ENCODE data around the gene DYNC1I1.
A peak's percentile ranks its signal among the peaks of the same experiment; 100 is the strongest.

Gene DYNC1I1

GRCh38 chr7:96033009-96033598 lies 260.8 kb downstream of the DYNC1I1 start:
- no peak for DNase-seq

DNA sequence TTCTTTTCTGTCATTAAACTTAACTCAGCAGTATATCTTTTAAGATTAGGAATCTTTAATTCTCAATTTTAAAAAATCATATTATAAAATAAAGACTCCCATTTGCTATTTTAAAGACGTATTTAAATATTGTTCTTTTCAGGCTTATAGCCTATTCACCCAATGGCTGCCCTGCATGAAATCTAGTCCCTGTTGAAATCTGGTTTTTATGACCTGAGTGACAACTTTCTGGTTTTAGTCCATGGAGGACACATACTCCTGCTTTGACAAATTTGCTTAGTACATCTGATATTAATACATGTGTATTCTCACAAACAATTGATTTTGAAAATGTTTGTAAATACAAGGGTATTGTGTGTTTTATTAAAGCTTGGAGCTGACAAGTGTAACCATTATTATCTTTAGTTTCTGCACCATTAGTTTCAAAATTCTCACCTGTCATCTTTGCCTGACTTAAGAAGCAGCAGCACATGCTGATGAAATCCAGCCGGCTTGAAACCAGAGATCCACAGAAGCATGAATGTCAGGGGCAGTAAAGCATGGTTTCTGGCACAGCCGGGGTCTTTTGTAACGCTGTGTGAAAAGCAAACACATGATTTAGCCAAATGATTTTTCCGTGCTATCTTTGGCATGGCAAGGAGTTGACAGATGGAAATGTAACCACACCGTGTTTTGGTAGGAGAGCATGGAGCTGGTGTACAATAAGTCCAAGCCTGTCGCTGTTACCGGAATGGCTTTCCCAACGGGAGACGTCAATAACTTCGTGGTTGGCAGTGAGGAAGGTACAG lies 262.8 kb downstream of the DYNC1I1 start:
- DNase-seq, result no peak

DNA sequence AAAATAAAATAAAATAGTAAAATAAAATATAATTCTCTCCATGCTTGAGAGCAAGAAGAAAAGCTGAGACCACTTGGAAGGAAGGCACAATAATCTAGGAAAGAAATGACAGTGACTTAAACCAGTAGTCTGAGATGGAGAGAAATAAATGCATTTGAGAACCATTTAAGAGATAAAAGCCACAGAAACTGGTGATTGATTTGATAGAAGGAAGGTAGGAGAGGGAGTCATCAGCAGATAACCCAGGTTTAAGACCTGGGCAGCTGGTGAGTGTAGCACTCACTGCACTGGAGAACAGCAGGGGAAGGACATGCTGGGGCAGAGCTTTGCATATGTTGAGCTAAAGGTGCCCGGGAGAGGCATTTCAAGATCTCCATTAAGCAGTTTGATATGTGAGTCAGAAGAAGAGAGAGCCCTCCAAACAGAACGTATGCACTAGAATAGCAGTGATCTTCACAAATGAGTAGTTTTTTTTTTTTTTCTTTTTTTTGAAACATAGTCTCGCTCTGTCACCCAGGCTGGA lies 268.0 kb downstream of the DYNC1I1 start:
- no peak for DNase-seq

DNA sequence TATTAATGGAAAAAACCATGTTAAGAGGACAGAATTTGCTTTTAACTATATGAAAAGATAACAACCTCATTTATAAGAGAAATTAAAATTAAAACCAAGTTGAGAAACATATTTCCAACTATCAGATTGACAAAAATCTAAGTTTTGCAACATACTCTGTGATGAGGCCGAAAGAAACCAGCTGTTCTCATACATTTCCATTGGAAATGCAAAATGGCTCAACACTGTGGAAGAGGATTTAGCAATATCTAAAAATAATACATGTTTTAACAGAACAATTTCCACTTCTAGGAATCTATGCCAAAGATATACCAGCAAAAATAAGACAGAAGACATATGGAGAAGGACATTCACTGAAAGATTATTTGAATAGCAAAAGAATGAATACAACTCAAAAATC lies 268.8 kb downstream of the DYNC1I1 start:
- no peak for DNase-seq

GRCh38 chr7:96045181-96045580 lies 272.8 kb downstream of the DYNC1I1 start:
- DNase-seq, result no peak

DNA sequence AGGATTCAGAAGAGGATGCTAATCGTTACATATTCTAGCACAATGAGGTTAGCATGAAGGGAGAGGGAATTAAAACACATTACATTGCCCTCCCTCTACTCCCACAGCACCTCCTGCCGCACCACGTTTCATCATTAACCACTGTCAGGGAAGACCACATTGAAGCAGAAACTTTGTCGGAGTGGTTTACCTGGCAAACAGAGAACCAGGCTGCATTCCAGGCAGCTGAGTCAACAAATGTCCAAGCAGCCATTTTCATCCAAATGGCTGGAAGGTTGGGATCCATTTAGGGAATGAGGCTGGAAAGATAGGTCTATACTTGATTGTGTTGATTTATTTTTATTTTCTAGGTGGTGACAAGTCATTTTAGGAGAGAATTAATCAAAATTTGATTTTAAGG lies 273.6 kb downstream of the DYNC1I1 start:
- DNase-seq, result no peak

DNA sequence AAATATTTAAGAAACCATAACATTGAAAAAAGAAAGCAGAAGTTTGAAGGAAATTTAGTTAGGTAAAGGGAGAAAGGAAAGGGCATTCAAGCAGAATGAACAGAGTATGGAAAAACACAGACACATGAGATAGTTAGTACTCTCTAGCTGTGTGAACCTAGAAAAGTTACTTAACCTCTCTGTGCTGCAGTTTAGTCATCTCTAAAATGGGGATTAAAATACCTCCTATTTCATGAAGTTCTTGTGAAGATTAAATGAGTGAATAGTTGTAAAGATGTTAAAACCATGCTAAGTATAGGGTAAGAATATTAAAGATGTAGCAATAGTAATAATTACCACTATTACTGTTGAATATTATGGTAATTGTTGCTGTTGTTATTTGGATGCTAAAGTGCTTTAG lies 279.9 kb downstream of the DYNC1I1 start:
- DNase-seq, result no peak

GRCh38 chr7:96052860-96053470 lies 280.6 kb downstream of the DYNC1I1 start:
- DNase-seq, result no peak

DNA sequence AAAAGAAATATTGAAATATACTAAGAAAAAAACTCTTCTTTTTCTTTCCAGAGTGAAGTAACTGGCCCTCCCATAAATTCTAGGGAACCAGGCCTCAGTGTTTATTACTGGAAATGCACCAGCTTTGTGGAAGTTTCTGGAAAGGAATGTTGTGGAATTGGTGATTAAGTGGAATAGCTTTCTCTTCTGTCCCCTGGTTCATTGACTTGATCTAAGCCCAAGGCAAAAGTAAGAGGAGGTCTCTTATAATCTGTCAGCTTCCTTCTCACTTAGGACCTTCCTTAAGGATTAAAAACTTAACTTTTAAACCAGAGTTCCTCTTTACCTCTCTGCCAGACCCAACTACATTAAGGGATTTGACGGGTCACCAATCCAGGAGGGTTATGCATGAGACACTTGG lies 283.4 kb downstream of the DYNC1I1 start:
- no peak for DNase-seq

DNA sequence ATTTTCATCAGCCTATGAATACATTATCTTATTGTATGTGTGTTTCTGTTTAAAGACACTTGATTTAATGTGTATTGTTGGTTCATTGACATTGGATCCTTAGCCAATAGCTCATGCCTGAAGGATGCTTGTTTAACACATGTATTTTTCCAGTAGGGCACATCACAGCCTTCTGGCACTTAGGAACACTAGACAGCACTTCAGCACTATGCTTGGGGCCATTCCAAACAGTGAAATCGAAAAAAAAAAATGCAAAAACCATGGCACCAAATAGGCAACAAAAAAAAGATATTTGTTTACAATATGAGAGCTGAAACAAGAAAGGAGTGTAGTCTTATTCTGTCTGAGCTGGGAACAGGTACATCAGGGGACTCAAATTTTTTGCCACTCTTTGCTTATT lies 286.7 kb downstream of the DYNC1I1 start:
- no peak for DNase-seq

GRCh38 chr7:96061009-96061408 lies 288.7 kb downstream of the DYNC1I1 start:
- DNase-seq, result no peak

GRCh38 chr7:96061844-96062243 lies 289.5 kb downstream of the DYNC1I1 start:
- no peak for DNase-seq

- DNase-seq, result peak; percentile 13
These were observed 295.0 kb downstream of the DYNC1I1 start for GRCh38 chr7:96067321-96067720.

DNA sequence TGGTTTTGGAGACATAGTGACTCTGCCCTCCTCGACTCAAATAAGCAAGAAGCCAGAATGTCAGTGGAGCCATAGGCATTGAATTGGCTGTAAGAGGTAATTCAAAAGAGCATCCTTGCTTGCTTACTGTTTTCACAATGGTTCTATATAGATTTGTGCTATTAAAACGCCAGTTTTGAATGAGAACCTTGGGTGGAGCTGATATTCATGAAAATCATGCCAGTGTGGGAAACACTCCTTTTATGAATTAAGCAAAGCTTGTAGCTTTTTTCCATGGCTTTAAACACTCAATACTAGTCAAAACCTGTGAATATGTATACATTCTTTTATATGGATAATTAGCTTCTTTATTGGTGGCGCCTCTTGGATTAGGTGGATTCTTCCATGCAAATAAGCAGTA lies 297.0 kb downstream of the DYNC1I1 start:
- no peak for DNase-seq

DNA sequence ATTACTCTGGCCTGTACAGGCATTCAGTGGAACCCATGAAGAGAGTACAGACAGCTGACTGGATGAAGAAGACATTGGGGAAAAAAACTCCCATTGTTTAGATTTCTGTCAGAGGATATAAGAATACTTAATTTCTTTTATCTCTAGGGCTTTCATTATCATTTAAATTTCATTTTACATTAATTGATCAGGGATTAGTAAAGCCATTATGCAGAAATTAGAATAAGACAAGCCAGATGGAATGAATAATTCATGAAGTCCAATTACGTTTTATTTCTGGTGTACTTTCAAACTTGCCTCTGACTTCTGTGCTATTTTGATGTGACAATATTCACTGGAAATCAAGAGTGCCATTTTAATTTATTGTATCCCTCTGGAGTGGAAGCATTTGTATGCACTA lies 302.5 kb downstream of the DYNC1I1 start:
- DNase-seq, result no peak

DNA sequence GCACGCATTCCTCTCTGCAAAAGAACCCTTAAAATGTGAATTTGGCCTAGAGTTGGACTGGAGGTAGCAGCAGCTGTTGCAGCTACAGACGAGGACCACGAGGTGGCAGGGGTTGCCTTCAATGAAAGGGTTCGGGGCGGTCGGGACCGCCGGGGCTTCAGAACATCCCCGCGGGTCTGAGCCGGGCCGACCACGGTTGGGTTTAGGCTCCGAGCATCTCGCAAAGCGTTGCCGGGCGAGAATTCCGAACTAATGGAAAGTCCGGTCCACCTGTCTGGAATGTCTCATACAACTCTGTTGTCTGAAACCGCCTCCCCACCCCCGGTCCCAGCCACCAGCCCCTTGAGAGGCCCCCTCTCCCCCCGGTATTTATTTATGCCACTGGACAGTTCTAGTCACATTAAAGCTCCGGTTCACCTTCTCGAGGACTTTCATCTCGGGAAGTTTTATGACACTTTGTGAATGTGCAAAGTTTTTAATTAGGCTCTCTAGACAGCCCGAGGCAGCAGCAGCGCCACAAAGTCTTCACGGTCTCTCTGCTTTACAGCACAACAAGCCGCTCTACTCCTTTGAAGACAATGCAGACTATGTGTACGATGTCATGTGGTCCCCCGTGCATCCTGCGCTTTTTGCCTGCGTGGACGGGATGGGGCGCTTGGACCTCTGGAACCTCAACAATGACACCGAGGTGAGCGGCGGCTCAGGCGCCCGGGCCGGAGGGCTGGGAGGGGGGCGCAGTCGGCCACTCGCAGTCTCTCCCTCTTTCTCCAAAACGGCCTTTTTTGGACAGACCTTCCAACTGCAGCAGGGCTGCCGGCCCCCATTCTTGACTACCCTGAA lies 303.4 kb downstream of the DYNC1I1 start:
- peak; percentile 50 for DNase-seq

GRCh38 chr7:96076350-96076707 lies 304.0 kb downstream of the DYNC1I1 start:
- DNase-seq, result no peak

DNA sequence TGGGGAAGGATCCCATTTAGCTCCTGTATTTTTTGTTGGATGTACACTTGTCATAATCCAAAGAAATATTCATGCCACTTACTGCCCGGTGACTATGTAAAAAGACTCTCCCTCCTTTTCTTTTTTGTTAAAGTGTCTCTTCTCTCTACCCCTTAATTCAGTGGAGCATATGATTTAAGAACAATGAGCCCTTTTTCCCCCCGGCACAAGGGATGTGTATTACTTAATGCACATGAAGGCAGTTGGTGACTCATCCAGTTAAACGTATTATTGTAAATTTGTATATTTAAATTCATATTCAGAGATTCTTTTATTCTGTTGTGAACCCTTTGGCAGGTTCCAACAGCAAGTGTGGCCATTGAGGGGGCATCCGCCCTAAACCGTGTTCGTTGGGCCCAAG lies 307.7 kb downstream of the DYNC1I1 start:
- DNase-seq, result no peak

- no peak for DNase-seq
These were observed 312.7 kb downstream of the DYNC1I1 start for GRCh38 chr7:96084881-96085553.

GRCh38 chr7:96085953-96086352 lies 313.6 kb downstream of the DYNC1I1 start:
- no peak for DNase-seq

DNA sequence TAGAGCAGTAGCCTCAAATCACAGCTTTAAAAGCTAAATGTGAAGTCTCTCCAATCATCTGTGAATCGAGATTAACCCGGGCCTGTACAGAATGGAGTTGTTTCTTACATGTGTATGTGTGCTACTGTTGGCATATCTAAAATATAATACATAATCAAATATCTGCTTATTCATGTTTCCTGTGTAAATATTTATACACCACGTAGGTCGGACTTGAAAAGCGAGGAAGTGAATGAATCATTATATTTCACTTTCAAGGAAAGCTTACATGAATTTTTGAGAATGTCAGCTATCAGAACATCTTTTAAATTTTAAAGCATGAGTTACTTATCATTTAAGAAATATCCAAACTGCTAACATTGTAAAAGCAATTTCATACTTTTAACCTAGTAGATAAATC lies 316.2 kb downstream of the DYNC1I1 start:
- no peak for DNase-seq

- DNase-seq, result no peak
These were observed 317.2 kb downstream of the DYNC1I1 start for GRCh38 chr7:96089511-96089910.

GRCh38 chr7:96090756-96091155 lies 318.4 kb downstream of the DYNC1I1 start:
- no peak for DNase-seq

Measured in RPMI8226 (cell line).